ENCODE measurements around the gene PRDM1.
"Not testable (repeated sequence)": the region's sequence is repeated elsewhere in the genome, so short reads cannot be mapped to it uniquely, and the experiment has no call there.

The PRDM1 gene

GRCh38 chr6:106142876-106143431 lies 56.8 kb downstream of the PRDM1 start:
- no peak for DNase-seq

- no peak for DNase-seq
These were observed 57.5 kb downstream of the PRDM1 start for GRCh38 chr6:106143665-106144064.

GRCh38 chr6:106145144-106145543 lies 59.0 kb downstream of the PRDM1 start:
- DNase-seq = no peak

- DNase-seq = no peak
These were observed 59.6 kb downstream of the PRDM1 start for GRCh38 chr6:106145741-106146227.

GRCh38 chr6:106146852-106147351 lies 60.8 kb downstream of the PRDM1 start:
- DNase-seq = no peak

- DNase-seq = no peak
These were observed 61.3 kb downstream of the PRDM1 start for GRCh38 chr6:106147476-106147875.

- DNase-seq = no peak
These were observed 63.4 kb downstream of the PRDM1 start for GRCh38 chr6:106149472-106150069.

- DNase-seq = not testable (repeated sequence)
These were observed 66.3 kb downstream of the PRDM1 start for GRCh38 chr6:106152476-106152875.

- no peak for DNase-seq
These were observed 66.8 kb downstream of the PRDM1 start for GRCh38 chr6:106152952-106153351.

GRCh38 chr6:106154326-106154725 lies 68.2 kb downstream of the PRDM1 start:
- no peak for DNase-seq

GRCh38 chr6:106155219-106155830 lies 69.2 kb downstream of the PRDM1 start:
- no peak for DNase-seq

GRCh38 chr6:106156413-106156812 lies 70.3 kb downstream of the PRDM1 start:
- DNase-seq = no peak

- no peak for DNase-seq
These were observed 70.7 kb downstream of the PRDM1 start for GRCh38 chr6:106156863-106157262.

GRCh38 chr6:106158816-106159215 lies 72.7 kb downstream of the PRDM1 start:
- DNase-seq = no peak

Data from GF-D8 (cell line).